CD4-positive, alpha-beta T cell treated with Interleukin-12 subunit alpha and Interleukin-12 subunit beta, for 1 hour (primary cell): Measurements from ENCODE around the gene NINL.
"Not testable (repeated sequence)": the region's sequence is repeated elsewhere in the genome, so short reads cannot be mapped to it uniquely, and the experiment has no call there.

Experiments
- DNase-seq: peaks from one replicate; pipeline ENCODE4 v3.0.0-alpha.2; 2020

The NINL gene

DNA sequence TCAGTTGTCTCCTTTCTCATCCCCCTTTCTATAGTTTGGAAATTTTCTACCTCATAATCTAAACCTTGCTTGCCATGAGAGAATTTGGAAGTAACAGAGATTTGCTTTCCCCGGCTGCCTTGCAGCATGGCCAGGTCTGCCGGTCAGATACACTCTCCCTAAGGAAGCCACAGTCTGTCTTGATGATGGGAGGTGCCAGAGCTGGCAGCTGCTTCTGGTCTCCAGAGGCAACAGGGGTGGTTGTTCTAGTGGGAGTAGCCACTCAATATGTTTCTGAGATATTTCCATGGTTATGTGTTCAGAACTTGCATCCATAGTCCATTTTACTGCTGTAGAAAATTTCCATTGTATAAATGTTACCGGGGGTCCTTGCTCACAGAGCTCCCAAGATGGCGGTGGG is 5.4 kb upstream of the NINL start:
- DNase-seq, result not testable (repeated sequence)

DNA sequence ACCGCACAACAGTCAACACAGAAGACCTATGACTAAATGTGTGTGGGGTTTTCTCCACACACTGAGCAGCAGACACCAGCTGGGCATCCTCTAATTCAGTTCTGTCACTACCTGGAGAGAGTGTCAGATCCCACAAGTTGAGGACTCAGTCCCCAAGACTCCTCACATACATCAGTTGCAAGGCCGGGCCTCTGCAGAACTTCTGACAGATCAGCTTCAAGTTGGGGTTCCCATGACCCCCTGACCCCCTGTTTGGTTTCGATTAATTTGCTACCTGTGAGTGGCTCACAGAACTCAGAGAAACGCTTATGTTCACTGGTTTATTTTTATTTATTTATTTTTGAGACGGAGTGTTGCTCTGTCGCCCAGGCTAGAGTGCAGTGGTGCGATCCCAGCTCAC is 3.2 kb upstream of the NINL start:
- no peak for DNase-seq

DNA sequence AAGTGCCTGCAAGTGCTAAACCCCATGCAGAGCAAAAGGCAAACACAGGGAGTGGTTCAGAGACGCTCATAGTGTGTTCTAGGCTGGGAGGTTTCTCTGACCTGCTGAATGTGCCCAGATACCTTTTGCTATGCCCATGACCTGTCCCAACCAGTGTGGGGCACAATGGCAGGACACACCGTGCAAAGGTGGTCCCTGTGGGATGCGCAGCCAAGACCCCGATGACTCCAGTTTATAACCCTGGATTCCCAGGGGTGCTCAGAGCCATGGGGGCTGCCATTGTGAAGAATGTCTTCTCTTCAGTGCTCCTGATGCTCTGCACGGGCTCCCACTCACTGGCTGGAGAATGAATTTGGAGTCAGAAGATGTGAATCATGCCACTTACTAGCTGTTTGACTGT is 2.2 kb upstream of the NINL start:
- DNase-seq, result no peak

DNA sequence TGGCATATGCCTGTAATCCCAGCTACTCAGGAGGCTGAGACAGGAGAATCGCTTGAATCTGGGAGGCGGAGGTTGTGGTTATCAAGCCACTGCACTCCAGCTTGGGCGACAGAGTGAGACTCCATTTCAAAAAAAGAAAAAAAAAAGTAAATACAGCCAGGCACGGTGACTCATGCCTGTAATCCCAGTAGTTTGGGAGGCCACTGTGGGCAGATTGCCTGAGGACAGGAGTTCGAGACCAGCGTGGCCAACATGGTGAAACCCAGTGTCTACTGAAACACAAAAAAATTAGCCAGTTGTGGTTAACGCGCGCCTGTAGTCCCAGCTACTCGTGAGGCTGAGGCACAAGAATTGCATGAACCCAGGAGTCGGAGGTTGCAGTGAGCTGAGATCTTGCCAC is 1.5 kb upstream of the NINL start:
- no peak for DNase-seq

DNA sequence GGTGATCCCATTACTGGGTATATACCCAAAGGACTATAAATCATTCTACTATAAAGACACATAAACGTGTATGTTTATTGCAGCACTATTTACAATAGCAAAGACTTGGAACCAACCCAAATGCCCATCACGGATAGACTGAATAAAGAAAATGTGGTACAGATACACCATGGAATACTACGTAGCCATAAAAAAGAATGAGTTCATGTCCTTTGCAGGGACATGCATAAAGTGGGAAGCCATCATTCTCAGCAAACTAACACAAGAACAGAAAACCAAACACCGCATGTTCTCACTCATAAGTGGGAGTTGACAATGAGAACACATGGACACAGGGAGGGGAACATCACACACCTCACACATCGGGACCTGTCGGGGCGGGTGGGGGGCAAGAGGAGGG is 1.7 kb downstream of the NINL start:
- DNase-seq, result not testable (repeated sequence)

DNA sequence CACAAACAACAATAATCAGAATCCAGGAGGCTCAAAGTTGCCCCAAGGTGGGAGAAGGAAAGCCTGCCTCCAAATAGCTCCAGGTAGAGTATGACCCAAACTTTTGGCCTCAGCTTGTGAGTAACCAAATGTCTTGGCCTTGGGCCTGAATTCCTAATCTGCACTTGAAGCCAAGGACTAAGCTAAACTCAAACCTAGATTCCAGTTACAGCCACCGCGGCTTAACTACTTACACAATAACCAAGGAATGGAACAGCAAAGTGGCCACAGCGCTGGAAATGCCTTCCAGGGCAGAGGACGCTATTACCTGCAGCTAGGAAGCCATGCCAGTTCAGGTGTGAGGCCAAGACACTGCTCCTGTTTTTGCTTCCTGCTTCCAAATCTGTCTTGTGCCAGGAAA is 4.6 kb downstream of the NINL start:
- DNase-seq, result no peak

DNA sequence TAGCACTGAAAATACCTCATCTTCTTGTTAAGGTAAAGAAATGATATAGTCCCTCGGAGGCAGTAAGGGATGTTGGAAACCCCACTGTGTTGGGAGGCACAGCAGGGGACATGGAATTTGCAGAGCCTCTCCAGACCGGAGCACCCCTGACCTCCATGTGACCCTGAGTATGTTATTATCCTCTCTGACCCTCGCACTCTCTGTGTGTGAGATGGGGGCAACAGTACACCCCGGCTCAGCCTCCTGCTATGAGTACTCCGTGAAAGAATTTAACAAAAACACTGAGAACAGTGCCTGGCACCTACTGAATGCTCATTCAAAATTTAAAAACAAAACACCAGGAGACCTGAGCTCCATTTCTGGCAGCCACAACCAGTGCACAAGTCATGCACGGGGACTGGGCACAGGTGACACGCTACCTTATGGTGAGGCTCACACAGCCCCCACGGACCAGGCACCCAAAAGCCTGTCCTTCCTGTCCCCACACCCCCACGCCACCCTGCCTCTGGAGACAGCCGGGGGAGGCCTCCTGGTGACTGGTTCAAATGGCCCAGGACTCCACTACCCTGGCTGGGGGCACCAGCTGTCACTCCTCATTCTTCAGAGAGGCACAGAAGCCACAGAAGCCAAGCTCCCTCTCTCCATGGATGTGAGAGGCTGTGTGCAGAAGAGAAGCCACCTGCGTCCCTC is 6.1 kb downstream of the NINL start:
- DNase-seq, result no peak

DNA sequence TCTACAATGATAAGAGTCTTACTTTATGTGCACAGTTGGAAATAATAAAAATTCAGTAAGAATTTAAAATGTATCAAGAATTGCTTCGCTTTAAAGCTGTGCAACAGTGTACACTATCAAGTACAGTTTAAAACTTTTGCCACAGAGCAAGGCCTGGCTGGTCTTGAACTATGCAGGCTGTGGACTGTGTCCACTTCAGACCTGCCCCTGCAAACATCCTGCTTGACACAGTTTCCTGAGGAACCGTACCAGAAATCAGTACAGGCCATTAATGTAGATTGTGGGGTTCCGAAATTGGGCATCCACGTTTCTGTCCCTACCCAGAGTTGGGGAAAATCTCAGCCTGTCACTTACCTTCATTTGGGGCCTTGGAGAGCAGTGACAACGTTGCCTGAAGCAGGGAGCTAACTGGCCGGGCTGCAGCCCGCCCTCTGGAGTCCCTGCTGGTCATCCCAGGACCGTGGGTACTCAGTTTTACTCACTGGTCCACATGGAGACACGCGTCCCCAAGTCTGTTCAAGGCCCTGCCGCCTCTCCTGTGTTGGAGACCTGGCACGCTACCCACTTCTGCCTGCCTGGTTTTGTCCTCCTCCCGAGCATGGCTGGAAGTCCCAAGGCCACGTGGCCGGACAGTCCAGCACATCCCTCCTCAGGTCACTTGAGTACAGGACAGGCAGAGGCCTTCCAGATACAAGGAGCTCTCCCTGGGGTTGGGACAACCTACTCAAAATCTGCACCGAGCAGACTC is 8.4 kb downstream of the NINL start:
- no peak for DNase-seq

DNA sequence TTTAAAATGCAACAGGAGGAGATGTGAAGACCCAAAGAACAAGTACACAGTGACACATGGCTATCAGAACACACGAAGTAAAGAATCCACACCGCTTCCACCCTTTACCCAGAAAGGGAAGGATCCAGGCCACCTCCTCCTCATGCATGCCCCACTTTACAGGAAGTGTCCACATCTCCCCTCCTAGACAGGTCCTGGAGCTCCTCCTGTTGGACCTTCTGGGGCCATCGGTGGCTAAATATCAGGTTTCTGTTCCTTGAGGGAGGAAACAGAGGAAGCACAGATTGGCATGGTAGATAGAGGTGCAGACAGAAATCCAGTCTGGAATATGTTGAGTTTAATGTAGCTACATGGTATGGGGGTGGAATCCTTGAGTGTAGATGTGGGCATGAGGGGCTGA is 10.9 kb downstream of the NINL start:
- no peak for DNase-seq

DNA sequence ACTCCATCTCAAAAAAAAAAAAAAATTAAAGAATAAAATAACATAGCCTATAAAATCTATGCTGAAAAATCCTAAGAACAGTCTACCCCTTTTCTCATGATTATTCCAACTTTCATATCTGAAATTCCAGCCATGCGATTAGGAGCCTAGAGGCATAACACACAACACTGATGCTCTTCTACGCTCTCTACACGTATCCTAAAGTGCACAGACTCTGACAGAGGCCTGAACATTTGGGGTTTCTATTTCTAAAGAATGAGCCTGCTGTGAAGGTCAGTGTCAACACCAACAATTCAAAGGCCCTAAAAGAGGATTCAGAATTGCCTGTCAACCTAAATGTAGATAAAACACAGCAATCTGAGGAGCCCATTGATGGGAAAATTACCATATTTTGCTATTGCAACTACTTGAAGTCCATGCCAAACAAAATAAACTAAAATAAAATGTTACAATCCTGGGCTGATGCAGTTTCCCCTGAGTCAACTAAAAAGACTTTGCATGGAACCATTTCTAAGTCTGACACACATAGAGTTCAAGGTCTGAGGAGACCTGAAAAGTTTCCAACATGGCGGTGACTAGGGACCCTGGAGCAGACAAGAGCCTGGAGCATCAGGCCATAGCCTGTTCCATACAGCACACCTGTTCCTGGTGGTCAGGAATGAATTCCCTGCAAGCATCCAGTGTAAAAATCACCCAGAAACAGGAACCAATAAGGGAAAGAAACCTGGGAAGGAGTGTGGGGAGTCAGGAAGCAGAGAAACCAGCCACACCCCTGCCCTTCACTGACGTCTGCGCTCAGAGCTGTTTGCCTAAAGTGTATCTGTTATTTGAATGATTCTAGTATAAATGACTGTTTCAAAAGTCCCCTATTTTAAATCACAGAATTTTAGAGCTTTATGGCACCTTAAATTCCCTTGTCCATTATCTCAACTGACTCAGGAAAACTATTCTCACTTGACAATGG is 11.8 kb downstream of the NINL start:
- no peak for DNase-seq

DNA sequence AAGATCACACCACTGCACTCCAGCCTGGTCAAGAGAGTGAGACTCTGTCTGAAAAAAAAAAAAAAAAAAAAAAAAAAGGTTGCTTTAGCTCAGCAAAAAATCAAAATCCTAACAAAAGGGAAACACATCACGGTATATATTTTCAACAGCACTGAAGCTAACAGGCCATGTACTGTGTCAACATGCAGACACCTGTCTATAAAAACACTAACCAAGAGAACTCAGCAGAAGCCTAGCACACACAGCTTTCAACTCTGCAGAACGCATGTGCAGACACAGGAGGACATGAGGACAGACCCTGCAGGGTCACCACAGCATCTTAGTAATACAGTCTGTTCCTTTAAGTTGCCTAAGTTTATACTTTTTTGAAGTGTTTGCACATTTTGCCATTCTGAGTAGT is 13.5 kb downstream of the NINL start:
- DNase-seq, result no peak

DNA sequence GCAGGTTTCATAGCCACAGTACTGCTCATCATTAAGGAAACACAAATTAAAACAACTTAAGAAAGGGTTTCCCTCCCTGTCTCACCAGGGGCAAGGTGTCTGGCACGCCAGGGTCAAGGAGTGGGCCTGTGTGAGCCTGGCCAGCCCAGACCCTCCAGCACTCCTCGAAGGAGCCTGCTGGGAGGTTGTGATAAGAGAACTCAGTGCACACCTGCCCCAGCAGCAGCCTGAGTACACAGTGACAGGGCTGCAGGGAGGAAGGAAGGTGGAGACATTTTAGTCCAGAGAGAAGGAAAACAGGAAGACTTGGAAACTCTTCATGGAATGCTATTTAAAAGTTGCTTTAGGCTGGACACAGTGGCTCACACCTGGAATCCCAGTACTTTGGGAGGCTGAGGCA is 14.1 kb downstream of the NINL start:
- no peak for DNase-seq

DNA sequence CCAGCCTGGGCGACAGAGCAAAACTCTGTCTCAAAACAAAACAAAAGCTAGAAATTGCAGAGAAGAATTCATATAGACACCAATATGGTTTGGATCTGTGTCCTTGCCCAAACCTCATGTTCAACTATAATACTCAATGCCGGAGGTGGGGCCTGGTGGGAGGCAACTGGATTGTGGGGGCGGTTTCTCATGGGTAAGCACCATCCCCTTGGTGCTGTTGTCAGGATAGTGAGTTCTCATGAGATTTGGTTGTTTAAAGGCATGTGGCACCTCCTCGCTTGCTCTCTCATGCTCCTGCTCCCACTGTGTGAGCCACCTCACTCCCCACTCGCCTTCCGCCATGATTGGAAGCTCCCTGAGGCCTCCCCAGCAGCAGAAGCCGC is 15.2 kb downstream of the NINL start:
- DNase-seq, result no peak

DNA sequence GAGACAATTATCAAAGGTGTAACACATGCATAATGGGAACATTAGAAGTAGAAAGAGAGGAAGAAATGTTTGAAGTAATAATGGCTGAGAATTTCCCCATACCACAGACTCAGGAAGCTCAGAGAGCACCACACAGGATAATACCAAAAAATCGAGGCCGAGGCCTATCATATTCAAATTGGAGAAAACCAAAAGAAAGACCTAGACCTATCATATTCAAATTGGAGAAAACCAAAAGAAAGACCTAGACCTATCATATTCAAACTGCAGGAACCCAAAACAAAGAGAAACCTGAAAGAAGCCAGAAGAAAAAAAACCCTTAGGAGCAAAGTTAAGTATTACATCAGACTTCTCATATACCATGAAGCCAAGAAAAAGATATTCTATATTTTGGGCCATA is 18.0 kb downstream of the NINL start:
- DNase-seq, result no peak

DNA sequence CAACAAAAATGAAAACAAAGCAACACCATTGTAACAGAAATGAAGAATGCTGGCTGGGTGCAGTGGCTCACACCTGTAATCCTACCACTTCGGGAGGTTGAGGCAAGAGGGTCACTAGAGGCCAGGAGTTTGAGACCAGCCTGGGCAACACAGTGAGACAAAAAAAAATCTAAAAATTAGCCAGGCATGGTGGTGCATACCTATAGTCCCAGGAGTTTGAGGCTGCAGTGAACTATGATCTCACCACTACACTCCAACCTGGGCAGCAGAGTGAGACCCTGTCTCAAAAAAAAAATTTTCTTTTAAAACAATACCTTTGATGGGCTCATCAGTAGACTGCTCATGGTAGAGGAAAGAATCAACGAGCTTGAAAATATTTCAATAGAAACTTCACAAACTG is 18.5 kb downstream of the NINL start:
- no peak for DNase-seq

DNA sequence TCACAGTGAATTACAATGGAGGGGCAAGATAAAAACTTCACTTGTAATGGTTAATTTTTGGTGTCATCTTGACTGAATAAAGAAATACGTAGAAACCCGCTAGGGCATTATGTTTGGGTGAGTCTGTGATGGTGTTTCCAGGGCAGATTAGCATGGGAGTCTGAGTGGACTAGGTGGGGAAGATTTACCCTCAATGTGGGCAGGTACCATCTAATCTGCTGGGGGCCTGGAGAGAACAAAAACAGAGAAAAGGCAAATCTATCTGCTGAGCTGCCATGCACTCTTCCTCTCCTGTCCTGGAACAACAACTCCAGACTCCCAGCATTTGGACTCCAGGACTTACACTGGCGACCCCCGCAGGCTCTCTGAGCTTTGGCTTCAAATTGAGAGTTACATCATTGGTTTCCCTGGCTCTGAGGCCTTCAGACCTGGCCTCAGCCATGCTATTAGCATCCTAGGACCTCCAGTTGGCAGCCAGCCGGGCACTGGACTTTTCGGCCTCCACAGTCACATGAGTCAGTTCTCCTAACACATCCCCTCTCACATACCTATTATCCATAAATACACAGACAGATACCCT is 19.7 kb downstream of the NINL start:
- DNase-seq, result no peak

DNA sequence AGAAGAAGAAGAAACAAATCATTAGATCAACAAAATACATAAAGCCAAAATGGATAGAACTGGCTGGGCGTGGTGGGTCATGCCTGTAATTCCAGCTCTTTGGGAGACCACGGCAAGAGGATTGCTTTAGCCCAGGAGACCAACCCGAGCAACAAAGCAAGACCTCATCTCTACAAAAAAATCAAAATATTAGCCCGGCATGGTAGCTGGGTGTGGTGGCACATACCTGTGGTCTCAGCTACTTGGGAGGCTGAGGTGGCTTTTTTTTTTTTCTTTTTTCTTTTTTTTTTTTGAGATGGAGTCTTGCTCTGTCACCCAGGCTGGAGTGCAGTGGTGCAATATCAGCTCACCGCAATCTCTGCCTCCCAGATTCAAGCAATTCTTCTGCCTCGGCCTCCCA is 21.5 kb downstream of the NINL start:
- no peak for DNase-seq

DNA sequence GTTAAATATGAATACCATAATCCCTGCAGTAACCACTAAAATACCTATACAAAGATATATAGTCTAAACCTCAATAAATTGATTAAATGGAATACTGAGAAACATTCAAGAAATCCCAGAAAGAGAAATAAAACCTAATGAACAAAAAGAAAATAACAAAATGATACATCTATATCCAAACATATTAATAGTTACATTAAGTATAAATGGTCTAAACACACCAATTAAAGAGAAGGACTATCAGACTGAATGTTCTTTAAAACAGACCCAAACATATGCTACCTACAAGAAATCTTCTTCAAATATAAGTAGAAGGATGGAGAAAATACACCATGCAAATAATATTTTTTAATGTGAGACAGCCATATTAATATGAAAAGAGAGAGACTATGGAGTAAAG is 22.0 kb downstream of the NINL start:
- DNase-seq, result no peak

DNA sequence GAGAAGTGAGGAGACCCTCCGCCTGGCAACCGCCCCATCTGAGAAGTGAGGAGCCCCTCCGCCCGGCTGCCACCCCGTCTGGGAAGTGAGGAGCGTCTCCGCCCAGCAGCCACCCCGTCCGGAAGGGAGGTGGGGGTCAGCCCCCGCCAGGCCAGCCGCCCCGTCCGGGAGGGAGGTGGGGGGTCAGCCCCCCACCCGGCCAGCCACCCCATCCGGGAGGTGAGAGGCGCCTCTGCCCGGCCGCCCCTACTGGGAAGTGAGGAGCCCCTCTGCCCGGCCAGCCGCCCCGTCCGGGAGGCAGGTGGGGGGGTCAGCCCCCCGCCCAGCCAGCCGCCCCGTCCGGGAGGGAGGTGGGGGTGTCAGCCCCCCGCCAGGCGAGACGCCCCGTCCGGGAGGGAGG is 23.6 kb downstream of the NINL start:
- not testable (repeated sequence) for DNase-seq

DNA sequence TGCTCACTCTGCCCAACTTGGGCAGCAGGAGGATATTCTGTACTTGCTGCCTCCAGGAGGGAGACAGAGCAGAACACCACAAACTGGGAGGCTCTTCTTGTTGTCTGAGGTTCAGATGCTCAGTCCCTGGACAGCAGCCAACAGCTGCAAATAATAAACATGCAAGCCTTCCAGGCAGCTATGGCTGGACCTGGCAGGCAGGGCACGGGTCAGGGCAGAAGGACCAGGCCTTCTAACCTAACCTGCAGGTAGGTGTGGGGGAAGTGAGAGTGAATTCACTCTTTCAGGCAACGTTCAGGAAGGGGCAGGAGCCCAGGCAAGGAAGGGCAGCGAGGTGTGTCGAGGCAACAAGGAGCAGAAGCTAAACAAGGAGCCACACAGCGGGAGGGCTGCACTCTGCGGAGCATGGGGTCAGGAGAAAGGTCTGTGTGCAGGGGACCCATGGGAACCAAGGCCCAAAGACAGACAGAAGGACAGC is 31.5 kb downstream of the NINL start:
- no peak for DNase-seq

DNA sequence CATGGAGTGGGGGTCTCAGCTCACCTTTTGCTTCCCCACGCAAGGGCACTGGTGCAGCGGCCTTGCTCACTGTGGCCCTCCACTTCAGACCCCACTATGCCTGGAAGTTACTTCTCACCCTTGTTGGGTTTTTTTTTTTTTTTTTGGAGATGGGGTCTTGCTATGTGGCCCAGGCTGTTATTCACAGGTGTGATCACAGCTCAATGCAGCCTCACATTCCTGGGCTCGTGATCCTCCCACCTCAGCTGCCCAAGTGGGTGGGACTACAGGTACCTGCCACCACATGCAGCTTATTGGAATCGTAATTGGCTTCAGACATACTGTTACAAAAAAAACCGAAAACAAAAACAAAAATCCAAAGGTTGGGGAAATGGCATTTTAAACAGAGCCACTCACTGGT is 32.4 kb downstream of the NINL start:
- no peak for DNase-seq

DNA sequence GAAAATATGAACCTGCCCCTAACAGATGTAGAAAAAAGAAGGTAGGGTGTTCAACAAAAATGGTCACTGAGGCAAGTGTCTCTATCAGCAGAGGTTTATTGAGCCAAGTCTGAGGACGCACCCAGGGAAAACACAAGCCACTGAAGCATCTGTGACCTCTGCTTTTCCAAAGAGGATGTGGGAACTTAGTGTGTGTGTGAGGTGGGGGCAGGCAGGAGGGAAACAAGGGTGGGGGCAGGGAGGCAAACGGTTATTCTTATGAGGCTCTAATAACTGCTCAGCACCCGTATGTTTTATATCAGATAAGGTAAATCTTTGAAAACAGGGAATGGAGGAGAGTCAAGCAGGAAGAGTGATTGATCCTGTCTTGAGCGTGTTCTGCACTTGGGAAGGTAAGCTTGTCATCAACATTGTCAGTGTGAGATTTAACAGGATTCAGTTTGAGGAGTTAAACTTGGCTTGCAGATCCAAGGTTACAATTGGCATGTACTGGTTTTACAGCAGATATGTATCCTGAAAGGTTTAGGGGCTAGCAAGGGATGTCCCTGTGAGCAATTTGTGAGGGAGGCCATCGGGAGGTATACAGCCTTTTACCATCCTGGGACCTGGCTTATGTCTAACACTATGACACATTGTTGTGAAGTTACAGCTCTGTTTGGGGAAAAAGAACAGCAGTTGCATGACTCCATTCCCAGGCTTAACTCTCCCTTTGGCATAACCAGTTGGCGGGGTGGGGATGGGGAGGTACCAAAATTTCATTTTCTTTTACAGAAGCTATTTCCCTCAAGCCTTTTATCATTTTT is 33.7 kb downstream of the NINL start:
- DNase-seq, result no peak
